Endothelial cell of umbilical vein (primary cell): ENCODE measurements around the gene DHX9.

Experiments used
- MAX ChIP-seq: IDR thresholded peaks from 2 replicates; pipeline ENCODE4 v1.6.1; 2011; ENCODE audit not compliant: insufficient read depth, insufficient read length
- MYC ChIP-seq: IDR thresholded peaks from one replicate; pipeline ENCODE4 v1.6.1; 2011; ENCODE audit warnings: mild to moderate bottlenecking, low read depth, low read length
- POLR2A ChIP-seq: IDR thresholded peaks from 2 replicates; pipeline ENCODE4 v1.6.1; 2012; ENCODE audit warnings: low read depth, mild to moderate bottlenecking, control low read depth, low read length
- TF ChIP-seq, protein P1 (sequence below), 2 donors: IDR thresholded peaks; 1 replicate in 1 of 2; 2 replicates in 1 of 2; pipeline ENCODE4 v1.5.1; 2011; ENCODE audit warnings: low read length in 2 of 2, mild to moderate bottlenecking in 2 of 2, moderate library complexity in 2 of 2, control low read depth in 1 of 2, inconsistent platforms in 1 of 2, low read depth in 1 of 2; ENCODE audit not compliant: insufficient read depth in 1 of 2; ENCODE audit errors: extremely low read depth in 1 of 2

GRCh38 chr1:182913401-182913800 lies 74.3 kb downstream of the DHX9 start:
- TF ChIP-seq, protein P1, sequence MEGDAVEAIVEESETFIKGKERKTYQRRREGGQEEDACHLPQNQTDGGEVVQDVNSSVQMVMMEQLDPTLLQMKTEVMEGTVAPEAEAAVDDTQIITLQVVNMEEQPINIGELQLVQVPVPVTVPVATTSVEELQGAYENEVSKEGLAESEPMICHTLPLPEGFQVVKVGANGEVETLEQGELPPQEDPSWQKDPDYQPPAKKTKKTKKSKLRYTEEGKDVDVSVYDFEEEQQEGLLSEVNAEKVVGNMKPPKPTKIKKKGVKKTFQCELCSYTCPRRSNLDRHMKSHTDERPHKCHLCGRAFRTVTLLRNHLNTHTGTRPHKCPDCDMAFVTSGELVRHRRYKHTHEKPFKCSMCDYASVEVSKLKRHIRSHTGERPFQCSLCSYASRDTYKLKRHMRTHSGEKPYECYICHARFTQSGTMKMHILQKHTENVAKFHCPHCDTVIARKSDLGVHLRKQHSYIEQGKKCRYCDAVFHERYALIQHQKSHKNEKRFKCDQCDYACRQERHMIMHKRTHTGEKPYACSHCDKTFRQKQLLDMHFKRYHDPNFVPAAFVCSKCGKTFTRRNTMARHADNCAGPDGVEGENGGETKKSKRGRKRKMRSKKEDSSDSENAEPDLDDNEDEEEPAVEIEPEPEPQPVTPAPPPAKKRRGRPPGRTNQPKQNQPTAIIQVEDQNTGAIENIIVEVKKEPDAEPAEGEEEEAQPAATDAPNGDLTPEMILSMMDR (IDR thresholded peaks at IDR 0.05; ENCODE audit: extremely low read depth in 1 of 2, insufficient read depth in 1 of 2, low read depth in 1 of 2, low read length in 2 of 2): no peak
- TF ChIP-seq MAX (no peak), MYC (no peak), POLR2A (no peak)
